Subcutaneous adipose tissue (tissue), 4 donors: Measurements from ENCODE around the gene ETS1. TPM values are rescaled to one million over a fixed set of nuclear protein-coding genes. Genes with fewer than 3 reads are reported as not detected.

Experiments
- total RNA-seq, 4 donors: library from RNA; depleted of rRNA; stranded (reverse); fragments of >200 nt; gene quantifications; one replicate each; pipeline ENCODE4 v1.1.0, GENCODE V29; 2016
- TF ChIP-seq, protein P1 (sequence below): fragments of 450-650 bp; IDR thresholded peaks from one replicate; pipeline ENCODE4 v1.5.1; 2016; ENCODE audit warnings: low read depth, mild to moderate bottlenecking, control low read depth, antibody characterized with exemption, moderate library complexity

ETS1 gene
- total RNA-seq, 4 donors from 2014 or later: 57.6 to 149 (median 96.7) TPM

DNA sequence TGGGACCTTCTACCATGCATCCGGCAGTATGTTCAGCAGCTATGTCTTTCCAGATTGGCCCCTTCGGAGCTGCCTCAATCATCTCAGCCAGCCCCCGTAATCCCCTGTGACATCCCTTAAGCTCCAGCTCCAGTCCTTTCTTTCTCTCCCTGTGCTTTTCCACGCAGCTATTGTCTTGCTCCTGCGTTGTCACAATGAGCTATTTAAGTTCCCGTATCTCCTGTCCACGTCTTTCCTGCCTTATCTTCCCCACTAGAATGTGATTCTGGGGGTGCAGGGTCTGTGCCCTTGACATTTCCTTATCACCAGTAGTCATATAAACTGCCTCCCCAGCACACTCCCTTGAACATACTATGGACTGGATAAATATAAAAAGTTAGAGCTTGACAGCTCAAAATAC lies 5.1 kb upstream of the ETS1 start:
- TF ChIP-seq, protein P1, sequence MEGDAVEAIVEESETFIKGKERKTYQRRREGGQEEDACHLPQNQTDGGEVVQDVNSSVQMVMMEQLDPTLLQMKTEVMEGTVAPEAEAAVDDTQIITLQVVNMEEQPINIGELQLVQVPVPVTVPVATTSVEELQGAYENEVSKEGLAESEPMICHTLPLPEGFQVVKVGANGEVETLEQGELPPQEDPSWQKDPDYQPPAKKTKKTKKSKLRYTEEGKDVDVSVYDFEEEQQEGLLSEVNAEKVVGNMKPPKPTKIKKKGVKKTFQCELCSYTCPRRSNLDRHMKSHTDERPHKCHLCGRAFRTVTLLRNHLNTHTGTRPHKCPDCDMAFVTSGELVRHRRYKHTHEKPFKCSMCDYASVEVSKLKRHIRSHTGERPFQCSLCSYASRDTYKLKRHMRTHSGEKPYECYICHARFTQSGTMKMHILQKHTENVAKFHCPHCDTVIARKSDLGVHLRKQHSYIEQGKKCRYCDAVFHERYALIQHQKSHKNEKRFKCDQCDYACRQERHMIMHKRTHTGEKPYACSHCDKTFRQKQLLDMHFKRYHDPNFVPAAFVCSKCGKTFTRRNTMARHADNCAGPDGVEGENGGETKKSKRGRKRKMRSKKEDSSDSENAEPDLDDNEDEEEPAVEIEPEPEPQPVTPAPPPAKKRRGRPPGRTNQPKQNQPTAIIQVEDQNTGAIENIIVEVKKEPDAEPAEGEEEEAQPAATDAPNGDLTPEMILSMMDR: no peak

DNA sequence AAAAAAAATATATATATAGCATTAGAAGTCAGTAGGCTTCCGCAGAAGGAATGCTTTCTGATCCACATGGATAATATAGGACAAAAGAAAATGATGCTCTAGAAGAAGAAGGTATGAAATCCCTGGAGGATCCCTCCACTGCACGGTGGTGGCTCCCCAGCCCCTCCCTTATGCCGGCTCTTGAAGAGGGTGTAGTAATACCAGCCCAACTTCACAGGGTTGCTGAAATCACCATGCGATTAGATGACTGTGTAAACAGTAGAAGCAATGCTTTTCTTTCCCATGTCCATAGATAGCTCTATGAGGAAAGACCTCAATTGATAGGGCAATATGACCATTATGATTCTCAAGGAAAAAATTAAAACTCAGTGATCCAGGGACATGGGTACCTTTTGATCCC lies 3.2 kb upstream of the ETS1 start:
- TF ChIP-seq, protein P1: no peak

DNA sequence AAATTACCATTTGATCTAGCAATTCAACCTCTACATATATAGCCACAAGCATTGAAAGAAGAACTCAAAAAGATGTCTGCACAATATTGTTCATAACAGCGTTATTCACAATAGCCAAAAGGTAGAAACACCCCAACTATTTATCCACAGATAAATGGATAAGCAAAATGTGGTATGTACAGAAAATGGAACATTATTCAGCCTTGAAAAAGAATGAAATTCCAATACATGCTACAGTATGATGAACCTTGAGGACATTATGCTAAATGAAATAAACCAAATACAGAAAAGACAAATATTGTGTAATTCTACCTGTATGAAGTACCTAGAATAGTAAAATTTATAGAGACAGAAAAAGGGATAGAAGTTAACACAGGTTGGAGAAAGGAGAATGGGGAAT lies 2.6 kb upstream of the ETS1 start:
- TF ChIP-seq, protein P1: no peak

DNA sequence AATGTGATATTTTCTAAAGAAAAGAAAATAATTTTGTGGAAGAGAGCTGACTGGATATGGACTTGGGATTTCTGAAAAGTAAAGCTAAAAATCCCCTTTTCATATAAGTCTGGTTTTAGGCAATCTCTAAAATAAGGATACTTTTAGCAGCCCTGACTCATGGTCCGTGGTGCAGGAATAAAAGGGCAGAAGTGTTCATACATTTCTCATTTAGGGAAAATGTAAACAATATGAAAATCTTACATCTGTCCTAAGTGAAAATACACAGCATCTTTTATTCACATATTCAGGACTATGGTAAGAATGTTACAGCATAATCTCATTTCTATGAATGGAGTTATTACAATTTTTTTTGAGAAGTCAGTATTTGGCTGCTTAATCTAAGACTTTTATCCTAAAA lies 735 bp upstream of the ETS1 start:
- TF ChIP-seq, protein P1: no peak

DNA sequence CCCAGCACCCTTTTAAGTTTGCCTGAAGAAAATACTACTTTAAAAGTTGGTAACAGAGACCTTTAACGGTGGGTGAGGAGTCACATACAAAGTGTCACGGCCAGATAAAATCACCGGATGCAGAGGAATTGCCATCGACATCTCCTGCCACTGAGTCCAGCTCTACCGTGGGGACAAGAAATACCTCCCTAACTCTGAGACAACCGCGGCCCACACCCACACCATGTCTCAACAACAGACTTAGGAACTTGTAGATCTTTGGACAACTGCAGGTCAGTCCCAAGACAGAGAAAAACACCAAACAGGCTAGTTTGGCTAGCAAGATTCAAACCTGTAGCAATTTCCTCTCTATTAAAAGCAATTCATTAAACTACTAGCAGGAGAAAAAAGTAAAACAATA lies 669 bp downstream of the ETS1 start:
- TF ChIP-seq, protein P1: no peak

DNA sequence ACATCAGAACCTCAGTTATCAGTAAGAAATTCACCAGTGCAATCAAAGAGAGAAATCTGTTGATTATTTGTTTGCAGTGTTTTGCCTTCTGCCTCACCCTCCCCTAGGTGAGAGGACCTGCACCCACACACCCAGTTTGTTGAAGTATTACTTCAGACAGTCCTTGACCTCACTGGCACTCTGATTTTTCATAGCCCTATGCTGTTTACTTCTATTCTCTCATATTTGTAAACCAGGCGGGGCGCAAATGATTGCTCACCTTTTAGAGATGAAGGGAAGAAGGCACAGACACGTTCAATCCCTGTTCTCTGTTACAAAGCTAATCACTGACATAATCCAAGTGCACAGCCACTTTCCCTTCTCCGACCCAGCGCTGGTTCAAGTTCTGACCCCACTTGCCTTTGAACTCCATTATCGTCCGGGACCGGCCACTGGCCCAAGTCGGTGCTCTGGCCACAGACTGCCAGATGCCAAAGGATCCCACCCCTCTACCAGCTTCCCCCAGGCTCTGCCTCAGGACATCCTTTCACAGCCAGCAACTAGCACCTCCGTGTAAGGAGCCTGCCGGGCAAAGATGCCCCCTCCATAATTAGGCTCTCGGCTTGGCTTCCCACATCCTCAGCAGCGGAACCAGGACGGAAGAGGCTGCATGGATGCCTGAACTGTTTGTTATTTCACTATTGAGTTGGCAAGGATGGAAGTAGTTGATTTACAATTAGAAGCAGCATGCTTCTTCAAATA lies 1.7 kb downstream of the ETS1 start:
- TF ChIP-seq, protein P1: no peak

DNA sequence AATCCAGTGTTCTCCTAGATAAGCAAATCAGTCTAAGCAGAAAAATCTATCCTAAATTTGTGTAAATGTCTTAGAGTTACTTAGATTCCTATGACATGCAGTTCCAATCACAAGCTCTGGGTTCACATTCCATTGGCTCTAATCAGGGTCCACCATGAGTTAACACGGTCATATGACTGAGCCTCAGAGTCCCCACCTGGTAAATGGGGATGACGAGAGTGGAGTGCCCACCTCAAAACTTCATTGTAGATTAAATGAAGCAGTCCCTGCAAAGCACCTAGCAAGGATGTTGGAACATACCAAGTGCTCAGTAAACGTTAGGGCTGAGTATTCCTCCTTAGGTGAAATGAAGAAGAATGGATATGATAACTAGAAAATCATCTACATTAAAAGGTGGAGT lies 3.1 kb downstream of the ETS1 start:
- TF ChIP-seq, protein P1: no peak
